Kidney (tissue), 14 donors: ENCODE data around the gene CAMK2G. TPM values are rescaled to one million over a fixed set of nuclear protein-coding genes. Genes with fewer than 3 reads are reported as not detected.

ENCODE experiments used
- DNase-seq, 5 donors: peaks; one replicate each; pipeline ENCODE4 v3.0.0-alpha.2; 2013 to 2020
- FAIRE-seq: peaks from 2 replicates; lab custom pipeline; 2012; peaks lifted over from hg19 to GRCh38; lab: Jason Lieb, UNC
- H3K27ac ChIP-seq, 2 donors: one replicate each; pipeline ENCODE4 v1.7.0; 2013; ENCODE audit warnings: low read depth in 2 of 2, low read length in 2 of 2, inconsistent platforms in 1 of 2
- H3K27me3 ChIP-seq: one replicate; pipeline ENCODE4 v1.7.1; 2013; ENCODE audit warnings: low read length, inconsistent platforms; ENCODE audit not compliant: control insufficient read depth, insufficient read depth
- H3K36me3 ChIP-seq, 3 donors: one replicate each; pipeline versions ENCODE4 v1.7.0 to v1.7.1; 2013; ENCODE audit warnings: low read length in 3 of 3, control low read depth in 1 of 3, inconsistent platforms in 1 of 3; ENCODE audit not compliant: insufficient read depth in 3 of 3, control insufficient read depth in 2 of 3
- H3K4me1 ChIP-seq, 3 donors: one replicate each; pipeline versions ENCODE4 v1.7.0 to v1.7.1; 2013; ENCODE audit warnings: low read length in 3 of 3, inconsistent platforms in 1 of 3, low read depth in 1 of 3; ENCODE audit not compliant: control insufficient read depth in 2 of 3, insufficient read depth in 2 of 3
- H3K4me3 ChIP-seq, 3 donors: one replicate each; pipeline versions ENCODE4 v1.7.0 to v1.8.1; 2013; ENCODE audit warnings: low read length in 3 of 3, control low read depth in 1 of 3, inconsistent platforms in 1 of 3
- H3K9ac ChIP-seq, 3 donors: one replicate each; pipeline versions ENCODE4 v1.7.0 to v1.7.1; 2013; ENCODE audit warnings: low read length in 3 of 3, control low read depth in 1 of 3, inconsistent platforms in 1 of 3
- H3K9me3 ChIP-seq, 3 donors: one replicate each; pipeline versions ENCODE4 v1.7.0 to v1.7.1; 2013; ENCODE audit warnings: low read length in 3 of 3, control low read depth in 1 of 3, inconsistent platforms in 1 of 3; ENCODE audit not compliant: control insufficient read depth in 2 of 3, insufficient read depth in 1 of 3
- intact Hi-C: fragments of 100-400 bp; cut with DNase I; formaldehyde crosslinking; loops from one replicate; pipeline ENCODE4 v1.11.1; 2022
- polyA plus RNA-seq: library from polyadenylated mRNA; stranded (reverse); fragments of 350-450 nt; fragmentation: Illumina TruSeq; extraction: RNeasy Lipid Tissue Mini Kit (QIAGEN cat#74804); gene quantifications from one replicate; pipeline ENCODE4 v1.2.3, GENCODE V29; 2014; ENCODE audit warnings: low read depth, low replicate concordance; ENCODE audit not compliant: insufficient read depth
- total RNA-seq: library from RNA; stranded (reverse); fragmentation: NEBNext Ultra II Directional; extraction: Animal tissue kit (Norgen Biotek cat#: 25700); gene quantifications from one replicate; pipeline ENCODE4 v1.2.1, GENCODE V29; 2021
- TF ChIP-seq, protein P1 (sequence below): IDR thresholded peaks from 3 replicates; pipeline ENCODE4 v1.5.1; 2012; ENCODE audit warnings: mild to moderate bottlenecking, moderate library complexity, borderline replicate concordance; ENCODE audit not compliant: insufficient read depth; ENCODE audit errors: extremely low read depth
- donor health status: control.
- donor health status: control.
- donor health status: control.
- donor health status: control.
- donor health status: control.
- donor health status: DM: yes; HTN: yes; CAD: no.
- donor health status: Normal renal cell carcinoma (clear cell type).

The CAMK2G gene
- total and polyA plus RNA-seq, 2 donors from 2014 or later: 21.0 to 29.1 TPM

DNA sequence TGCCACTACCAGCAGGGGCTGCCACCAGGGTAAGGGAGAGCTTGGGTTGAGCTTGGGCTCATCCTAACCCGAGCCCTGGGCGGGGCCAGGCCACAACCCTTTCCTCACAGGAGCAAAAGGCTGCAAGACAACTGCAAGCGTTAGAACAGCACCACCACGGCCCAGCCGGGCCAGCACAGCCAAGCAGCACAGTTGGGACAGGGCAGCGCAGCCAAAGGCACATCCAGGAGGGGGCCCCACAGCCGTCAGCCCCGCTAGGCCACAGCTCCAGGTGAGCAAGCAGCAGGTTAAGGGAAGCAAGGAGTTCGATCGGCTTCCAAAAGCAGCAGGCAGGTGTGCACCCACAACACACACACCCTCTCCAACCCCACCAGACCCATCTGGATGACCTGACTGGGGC, 56.0 kb downstream of the CAMK2G start:
- Histone ChIP-seq H3K9me3 (no peaks in the 10 kb centered on the region), H3K4me1 (peaks cover 0 to 10% (median 3%) of the 10 kb centered on the region in 3 donors), H3K9ac (no peak overlapping the region), H3K27me3 (no peaks in the 10 kb centered on the region), H3K36me3 (peaks cover 2 to 34% (median 4%) of the 10 kb centered on the region in 3 donors), H3K27ac (no peak overlapping the region), H3K4me3 (no peak overlapping the region)
- FAIRE-seq (no peak), DNase-seq (no peak)
- TF ChIP-seq, protein P1, sequence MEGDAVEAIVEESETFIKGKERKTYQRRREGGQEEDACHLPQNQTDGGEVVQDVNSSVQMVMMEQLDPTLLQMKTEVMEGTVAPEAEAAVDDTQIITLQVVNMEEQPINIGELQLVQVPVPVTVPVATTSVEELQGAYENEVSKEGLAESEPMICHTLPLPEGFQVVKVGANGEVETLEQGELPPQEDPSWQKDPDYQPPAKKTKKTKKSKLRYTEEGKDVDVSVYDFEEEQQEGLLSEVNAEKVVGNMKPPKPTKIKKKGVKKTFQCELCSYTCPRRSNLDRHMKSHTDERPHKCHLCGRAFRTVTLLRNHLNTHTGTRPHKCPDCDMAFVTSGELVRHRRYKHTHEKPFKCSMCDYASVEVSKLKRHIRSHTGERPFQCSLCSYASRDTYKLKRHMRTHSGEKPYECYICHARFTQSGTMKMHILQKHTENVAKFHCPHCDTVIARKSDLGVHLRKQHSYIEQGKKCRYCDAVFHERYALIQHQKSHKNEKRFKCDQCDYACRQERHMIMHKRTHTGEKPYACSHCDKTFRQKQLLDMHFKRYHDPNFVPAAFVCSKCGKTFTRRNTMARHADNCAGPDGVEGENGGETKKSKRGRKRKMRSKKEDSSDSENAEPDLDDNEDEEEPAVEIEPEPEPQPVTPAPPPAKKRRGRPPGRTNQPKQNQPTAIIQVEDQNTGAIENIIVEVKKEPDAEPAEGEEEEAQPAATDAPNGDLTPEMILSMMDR: no peak
- intact Hi-C loops: no loop called here

DNA sequence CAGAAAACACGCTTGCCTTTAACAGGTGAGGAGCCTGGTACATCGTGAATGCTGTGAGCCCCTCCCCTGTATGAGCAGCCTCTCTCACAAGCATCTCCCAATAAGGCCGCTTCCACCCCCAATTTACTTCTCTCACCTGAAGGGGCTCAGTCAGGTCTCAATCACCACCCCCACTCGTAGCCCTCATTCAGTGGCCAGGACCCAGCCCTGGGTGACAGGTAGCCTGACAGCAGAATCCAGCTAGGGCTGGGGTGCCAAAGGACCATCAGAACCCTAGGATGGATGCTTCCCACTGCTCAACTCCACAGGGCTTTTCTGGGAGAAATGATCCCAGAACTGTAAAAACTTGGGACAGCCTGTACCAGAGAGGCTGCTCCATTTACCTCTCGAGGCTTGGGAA, 56.5 kb downstream of the CAMK2G start:
- FAIRE-seq (no peak), DNase-seq (no peak)
- no peak overlapping the region for H3K9ac ChIP-seq
- TF ChIP-seq, protein P1: no peak
- H3K9me3 ChIP-seq: no peaks in the 10 kb centered on the region
- H3K27me3 ChIP-seq: no peaks in the 10 kb centered on the region
- peak overlapping the region in 1 of 2 donors; percentile 69 for H3K27ac ChIP-seq
- peaks cover 0 to 10% (median 3%) of the 10 kb centered on the region in 3 donors for H3K4me1 ChIP-seq
- intact Hi-C loops: no loop called here
- H3K4me3 ChIP-seq: no peak overlapping the region
- peaks cover 2 to 34% (median 4%) of the 10 kb centered on the region in 3 donors for H3K36me3 ChIP-seq

DNA sequence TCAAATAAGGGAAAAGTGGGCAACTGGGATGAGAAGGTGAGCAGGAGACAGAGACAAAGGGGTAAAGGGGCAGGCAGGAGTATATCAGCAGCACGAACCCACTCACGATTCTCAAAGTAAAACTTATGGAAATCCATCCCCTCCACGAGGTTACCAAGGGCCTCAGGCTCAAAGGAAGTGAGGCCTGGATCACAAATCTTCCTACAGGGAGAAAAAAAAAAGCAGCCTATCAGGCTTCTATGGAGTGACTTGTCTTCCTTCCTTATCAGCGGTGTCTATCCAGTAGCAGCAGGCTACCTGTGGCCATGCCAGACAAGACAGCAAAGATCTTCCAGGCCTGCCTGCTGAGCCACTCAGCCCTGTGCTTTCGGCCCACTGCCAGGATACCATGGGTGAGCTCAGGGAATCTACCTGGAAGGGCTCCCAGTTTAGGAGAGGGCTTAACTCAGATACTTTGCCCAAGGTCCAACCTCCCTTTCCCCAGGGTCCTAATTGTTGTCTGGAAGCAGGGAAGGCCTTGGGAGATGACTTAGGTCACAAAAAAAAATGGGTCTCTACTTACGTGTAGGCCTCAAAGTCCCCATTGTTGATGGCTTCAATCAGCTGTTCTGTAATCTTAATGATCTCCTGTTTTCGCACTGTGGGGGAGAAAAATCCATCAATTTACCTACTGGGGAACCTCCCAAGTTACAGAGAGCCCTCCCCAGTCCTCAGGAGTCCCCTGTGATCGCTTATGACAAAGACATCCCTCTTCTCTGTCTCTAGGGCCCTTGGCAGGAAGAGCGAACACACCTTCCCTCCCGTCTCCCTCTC, 57.2 kb downstream of the CAMK2G start:
- intact Hi-C loops: no loop called here
- Histone ChIP-seq H3K4me3 (no peak overlapping the region), H3K36me3 (peaks cover 2 to 34% (median 4%) of the 10 kb centered on the region in 3 donors)

More for the DNA sequence above, 57.2 kb downstream of the CAMK2G start:
- FAIRE-seq (no peak), DNase-seq (no peak)
- Histone ChIP-seq H3K9me3 (no peaks in the 10 kb centered on the region), H3K27ac (peak overlapping the region; percentile 40 to 69), H3K27me3 (no peaks in the 10 kb centered on the region), H3K4me1 (peaks cover 0 to 10% (median 3%) of the 10 kb centered on the region in 3 donors), H3K9ac (peak overlapping the region in 1 of 3 donors; percentile 2)
- TF ChIP-seq, protein P1: no peak
